HG03575 (cell line): ENCODE results near the gene CPE.

ENCODE experiments used
- ATAC-seq: cut with Tn5 transposase; IDR thresholded peaks from one replicate; pipeline ENCODE4 v1.9.1; 2021; ENCODE audit not compliant: unreplicated experiment, insufficient number of reproducible peaks, low FRiP score; ENCODE audit errors: extremely low read depth

CPE gene

DNA sequence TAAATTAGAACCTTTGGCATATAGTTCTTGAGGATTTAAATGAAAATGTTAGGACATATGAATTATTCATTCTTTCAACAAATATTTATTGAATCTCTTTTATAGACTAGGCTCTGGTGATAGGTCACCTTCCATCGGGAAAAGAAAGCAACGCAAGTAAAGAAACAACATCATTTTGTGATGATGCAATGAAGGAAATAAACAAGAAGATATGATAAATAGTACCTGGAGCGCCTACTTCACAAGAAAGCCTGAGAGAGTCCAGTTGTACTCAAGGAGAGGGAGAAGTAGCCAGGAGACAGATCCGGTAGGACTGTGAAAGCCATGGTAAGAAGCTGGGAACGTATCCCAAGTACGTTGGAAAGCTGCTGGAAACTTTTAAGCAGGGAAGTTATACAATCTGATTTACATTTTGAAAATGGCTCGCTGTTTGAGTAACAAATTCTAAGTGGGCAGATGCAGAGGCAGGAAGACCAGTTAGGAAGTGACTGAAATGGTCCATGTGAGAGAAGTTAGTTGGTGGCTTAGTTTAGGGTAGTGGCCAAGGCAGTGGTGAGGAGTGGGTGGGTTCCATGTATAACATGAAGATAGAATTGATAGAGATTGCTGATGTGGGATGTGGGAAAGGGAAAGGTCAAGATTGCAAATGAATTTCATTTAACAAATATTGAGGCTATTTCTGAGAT, 17.7 kb upstream of the CPE start:
- no peak for ATAC-seq

DNA sequence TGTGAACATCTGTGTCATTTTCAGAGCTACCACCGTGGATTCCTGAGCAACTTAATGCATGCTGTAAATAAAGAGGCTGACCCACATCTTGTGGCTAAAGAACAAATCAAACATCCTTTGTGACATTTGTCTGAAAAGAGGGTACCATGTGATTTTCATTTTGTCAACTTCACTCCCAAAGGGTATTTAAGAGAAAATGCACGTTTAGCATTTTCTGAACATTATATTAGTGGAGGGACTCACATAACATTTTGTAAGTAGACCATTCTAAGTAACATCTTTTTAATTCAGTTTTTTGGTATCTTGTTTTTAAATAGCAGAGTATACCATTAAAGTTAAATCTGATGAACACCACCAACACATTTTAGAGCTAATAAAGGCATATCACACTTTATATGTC, 17.0 kb upstream of the CPE start:
- ATAC-seq = no peak

DNA sequence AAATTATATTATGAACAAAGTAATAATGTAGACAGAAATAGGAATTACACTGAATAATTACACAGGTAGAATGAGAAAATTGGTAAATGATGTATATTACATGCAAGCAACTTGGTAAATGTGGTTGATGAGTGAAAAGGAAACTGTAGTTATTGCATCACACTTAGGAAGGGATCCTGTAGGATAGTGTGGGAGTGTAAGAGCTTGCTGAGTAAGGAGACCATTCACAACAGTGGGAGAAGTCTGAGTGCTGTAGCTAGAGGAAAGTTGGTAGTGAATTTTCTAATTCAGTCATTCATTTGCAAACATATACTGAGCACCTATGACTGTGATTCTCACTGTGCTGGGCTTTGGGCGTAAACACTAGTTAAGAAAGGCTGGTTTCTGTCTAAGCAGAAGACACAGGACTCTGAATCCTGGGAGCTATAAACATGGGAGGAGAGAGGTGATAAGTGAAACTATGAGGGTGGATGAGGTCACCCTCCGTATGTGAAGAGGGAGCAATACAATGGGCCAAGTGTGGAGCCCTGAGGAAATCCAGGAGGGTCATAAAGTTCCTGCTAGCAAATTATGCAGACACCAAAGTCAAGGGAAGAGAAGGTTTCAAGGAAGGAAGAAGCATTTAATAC, 14.2 kb upstream of the CPE start:
- no peak for ATAC-seq

GRCh38 chr4:165367040-165367439, 11.8 kb upstream of the CPE start:
- no peak for ATAC-seq

GRCh38 chr4:165368114-165368513, 10.7 kb upstream of the CPE start:
- ATAC-seq = no peak

DNA sequence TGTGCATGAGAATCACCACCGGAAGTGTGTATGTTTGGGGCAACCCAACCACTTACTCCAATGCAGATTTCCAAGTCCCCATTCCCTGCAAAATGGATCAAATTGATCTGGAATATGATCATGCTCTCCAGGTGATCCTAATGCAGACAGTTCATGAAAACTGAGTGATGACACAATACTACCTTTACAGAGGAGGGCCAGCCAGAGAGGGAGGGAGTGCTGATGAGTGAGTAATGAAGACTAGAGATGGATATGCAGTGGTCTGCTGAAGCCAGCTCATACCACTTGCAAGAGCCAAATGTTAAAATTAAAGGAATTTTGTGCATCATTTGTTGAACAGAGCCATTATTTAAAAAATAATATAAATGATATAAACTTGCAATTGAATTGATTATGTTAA, 10.2 kb upstream of the CPE start:
- no peak for ATAC-seq

- no peak for ATAC-seq
These were observed 9.3 kb upstream of the CPE start for GRCh38 chr4:165369522-165369921.

- no peak for ATAC-seq
These were observed 8.3 kb upstream of the CPE start for GRCh38 chr4:165370530-165370929.

GRCh38 chr4:165375465-165375864, 3.3 kb upstream of the CPE start:
- no peak for ATAC-seq

- ATAC-seq = no peak
These were observed 437 bp upstream of the CPE start for GRCh38 chr4:165378398-165378744.

DNA sequence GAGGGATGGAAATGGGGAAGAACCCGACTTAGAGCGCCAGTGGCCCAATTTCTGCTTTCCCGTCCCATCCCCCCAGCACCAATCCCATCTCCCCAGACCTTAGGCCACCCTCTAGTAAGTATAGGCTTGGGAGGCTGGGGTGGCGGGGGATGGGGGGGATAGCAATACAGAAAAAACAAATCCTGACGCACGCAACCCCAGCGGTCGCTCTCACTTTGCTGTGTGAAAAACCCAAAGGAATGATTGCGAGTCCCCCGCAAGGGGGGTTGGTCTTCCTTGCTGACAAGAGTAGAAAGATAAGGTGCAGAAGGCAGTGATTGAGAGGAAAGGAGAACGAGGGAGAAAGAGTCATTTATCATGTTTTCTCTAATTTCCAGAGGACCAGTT, 863 bp downstream of the CPE start:
- no peak for ATAC-seq

- no peak for ATAC-seq
These were observed 2.0 kb downstream of the CPE start for GRCh38 chr4:165380805-165381204.

GRCh38 chr4:165381821-165382373, 3.1 kb downstream of the CPE start:
- no peak for ATAC-seq

GRCh38 chr4:165382640-165383039, 3.8 kb downstream of the CPE start:
- ATAC-seq = no peak

DNA sequence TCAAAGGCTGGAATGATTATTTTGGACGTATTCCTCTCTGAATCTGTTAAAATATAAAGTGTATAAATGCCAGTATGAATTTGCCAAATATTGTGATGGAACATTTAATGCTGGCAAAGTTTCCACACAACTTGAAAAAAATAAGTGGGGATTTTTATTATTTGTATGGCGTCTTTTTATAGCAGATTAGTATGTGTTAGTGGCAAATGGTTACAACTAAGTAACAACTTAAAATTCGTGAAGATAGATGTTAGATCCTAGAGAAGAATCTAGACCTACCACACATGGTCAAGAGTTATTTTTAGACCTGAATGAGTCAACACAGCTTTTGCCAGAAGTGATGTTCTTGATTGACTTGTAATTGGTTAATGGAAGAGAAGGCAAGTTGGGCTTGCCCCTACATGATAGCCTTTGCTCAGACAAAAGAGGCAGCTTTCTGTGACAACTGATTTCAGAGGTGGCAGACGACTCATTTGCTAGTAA, 4.8 kb downstream of the CPE start:
- no peak for ATAC-seq

DNA sequence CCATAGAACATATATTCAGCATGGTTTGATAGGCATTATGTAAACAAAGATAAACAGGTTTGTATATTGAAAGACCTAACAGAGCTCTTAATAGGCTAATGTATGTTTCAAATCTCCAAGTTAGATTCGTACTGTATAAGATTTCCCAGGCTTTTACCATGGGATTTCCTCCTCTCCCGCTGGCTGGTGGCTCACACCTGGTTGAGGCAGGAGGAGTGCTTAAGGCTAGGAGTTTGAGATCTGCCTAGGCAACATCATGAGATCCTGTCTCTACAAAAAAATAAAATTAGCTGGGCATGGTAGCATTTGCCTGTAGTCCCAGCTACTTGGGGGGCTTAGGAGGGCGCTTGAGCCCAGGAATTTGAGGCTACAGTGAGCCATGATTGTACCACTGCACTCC, 5.4 kb downstream of the CPE start:
- no peak for ATAC-seq

- no peak for ATAC-seq
These were observed 5.8 kb downstream of the CPE start for GRCh38 chr4:165384598-165384997.

DNA sequence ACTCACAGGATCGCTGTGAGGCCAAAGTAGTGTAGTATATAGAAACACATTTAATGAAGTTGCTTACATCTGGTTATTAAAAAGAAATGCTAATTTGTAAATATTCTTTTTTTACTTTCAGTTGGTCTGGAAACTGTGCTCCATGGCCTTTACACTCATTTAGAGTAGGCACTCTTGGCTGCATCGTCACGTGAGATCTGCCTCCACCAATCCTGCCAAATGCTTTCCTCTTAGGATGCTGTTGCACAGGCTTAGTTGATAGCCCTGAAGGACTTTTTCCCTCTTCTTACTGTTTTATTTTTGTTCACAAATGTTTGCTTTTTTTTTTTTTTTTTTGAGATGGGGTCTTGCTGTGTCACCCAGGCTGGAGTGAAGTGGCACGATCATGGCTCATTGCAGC, 6.3 kb downstream of the CPE start:
- ATAC-seq = no peak

GRCh38 chr4:165386328-165386727, 7.5 kb downstream of the CPE start:
- ATAC-seq = no peak

DNA sequence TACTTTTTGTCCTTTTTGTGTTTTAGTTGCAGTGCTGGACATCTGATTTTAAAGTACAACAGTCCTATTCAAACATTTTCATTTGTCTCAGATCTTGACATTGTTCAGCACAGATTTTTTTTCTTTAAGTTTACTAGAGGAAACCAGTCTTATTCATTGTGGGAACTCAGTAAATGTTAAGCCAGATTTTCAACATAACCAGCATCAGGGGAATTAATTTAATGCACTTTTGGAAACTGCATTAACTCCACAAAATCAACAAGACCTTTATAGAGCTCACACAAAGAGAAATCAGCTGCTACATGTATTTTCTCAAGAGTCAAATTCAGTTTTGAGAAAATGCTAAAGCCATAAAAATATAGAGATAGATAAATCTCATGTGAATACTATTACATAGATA, 9.9 kb downstream of the CPE start:
- ATAC-seq = no peak

- ATAC-seq = no peak
These were observed 14.2 kb downstream of the CPE start for GRCh38 chr4:165393051-165393450.
